GM23338 (cell line): ENCODE measurements around the gene ITIH4. TPM values are rescaled to one million over a fixed set of nuclear protein-coding genes. Genes with fewer than 3 reads are reported as not detected.

Source experiments
- ATAC-seq: fragments of 200-7000 bp; cut with Tn5 transposase; 3 replicates; pipeline ENCODE4 v1.9.1; 2020
- DNase-seq: peaks from one replicate; pipeline ENCODE4 v3.0.0-alpha.2; 2015; ENCODE audit warnings: low spot score
- H2AFZ ChIP-seq: fragments of 200-600 bp; sonication (generic); 2 replicates; pipeline ENCODE4 v1.8.0; 2016; ENCODE audit warnings: antibody characterized with exemption, mild to moderate bottlenecking, moderate library complexity
- H3F3A ChIP-seq: fragments of 200-600 bp; sonication (generic); replicated peaks from 2 replicates; pipeline ENCODE4 v1.8.0; 2017; ENCODE audit warnings: antibody characterized with exemption, mixed run types, low read depth
- H3K27ac ChIP-seq: fragments of 200-600 bp; sonication (generic); 2 replicates; pipeline ENCODE4 v1.6.1; 2016; ENCODE audit warnings: low read depth
- H3K27me3 ChIP-seq: fragments of 200-600 bp; sonication (generic); 2 replicates; pipeline ENCODE4 v1.8.0; 2016; ENCODE audit warnings: mild to moderate bottlenecking, mixed run types, moderate library complexity; ENCODE audit not compliant: insufficient read depth
- H3K36me3 ChIP-seq: fragments of 200-600 bp; sonication (generic); 2 replicates; pipeline ENCODE4 v1.8.0; 2016; ENCODE audit warnings: mild to moderate bottlenecking; ENCODE audit not compliant: insufficient read depth
- H3K4me1 ChIP-seq: fragments of 200-600 bp; sonication (generic); 2 replicates; pipeline ENCODE4 v1.8.0; 2016; ENCODE audit warnings: mild to moderate bottlenecking, moderate library complexity; ENCODE audit not compliant: insufficient read depth
- H3K4me2 ChIP-seq: fragments of 200-600 bp; sonication (generic); 2 replicates; pipeline ENCODE4 v1.7.1; 2017; ENCODE audit warnings: mixed run types
- H3K4me3 ChIP-seq: fragments of 200-600 bp; sonication (generic); 2 replicates; pipeline ENCODE4 v1.6.1; 2016; ENCODE audit warnings: mixed run types
- H3K79me2 ChIP-seq: fragments of 200-600 bp; sonication (generic); replicated peaks from 2 replicates; pipeline ENCODE4 v1.8.0; 2017; ENCODE audit warnings: mild to moderate bottlenecking; ENCODE audit not compliant: insufficient read depth
- H3K9me2 ChIP-seq: fragments of 200-600 bp; sonication (generic); 2 replicates; pipeline ENCODE4 v1.8.0; 2017; ENCODE audit not compliant: insufficient read depth
- H4K20me1 ChIP-seq: fragments of 200-600 bp; sonication (generic); replicated peaks from 2 replicates; pipeline ENCODE4 v1.8.0; 2017; ENCODE audit warnings: mild to moderate bottlenecking; ENCODE audit not compliant: insufficient read depth
- H3K27ac Mint-ChIP-seq: 2 replicates; pipeline ENCODE4 v1.8.0; 2020; ENCODE audit warnings: inconsistent platforms, mild to moderate bottlenecking, moderate library complexity, mixed read lengths
- H3K27me3 Mint-ChIP-seq: 3 replicates; pipeline ENCODE4 v1.8.0; 2022; ENCODE audit warnings: low read depth, mild to moderate bottlenecking, moderate library complexity, mixed read lengths, inconsistent platforms; ENCODE audit not compliant: insufficient read depth, poor library complexity
- H3K36me3 Mint-ChIP-seq: 3 replicates; pipeline ENCODE4 v1.8.0; 2021; ENCODE audit warnings: low read depth, mild to moderate bottlenecking, inconsistent platforms, moderate library complexity, mixed read lengths
- H3K4me1 Mint-ChIP-seq: 3 replicates; pipeline ENCODE4 v1.8.0; 2020; ENCODE audit warnings: mild to moderate bottlenecking, inconsistent platforms, mixed read lengths
- H3K4me3 Mint-ChIP-seq: 3 replicates; pipeline ENCODE4 v1.8.0; 2021; ENCODE audit warnings: moderate library complexity, mild to moderate bottlenecking, inconsistent platforms, mixed read lengths
- H3K9me3 Mint-ChIP-seq: 3 replicates; pipeline ENCODE4 v1.8.0; 2020; ENCODE audit warnings: moderate library complexity, mild to moderate bottlenecking, inconsistent platforms, mixed read lengths
- CREB1 ChIP-seq: fragments of 250-450 bp; sonication (Bioruptor Pico); IDR thresholded peaks from 2 replicates; pipeline ENCODE4 v1.5.0; 2020; ENCODE audit warnings: low read depth, mild to moderate bottlenecking, moderate library complexity
- JUNB ChIP-seq: IDR thresholded peaks from one replicate; pipeline ENCODE4 v1.6.1; 2016; ENCODE audit warnings: antibody characterized with exemption; ENCODE audit not compliant: unreplicated experiment
- NANOG ChIP-seq: IDR thresholded peaks from 2 replicates; pipeline ENCODE4 v1.6.1; 2016; ENCODE audit warnings: antibody characterized with exemption, borderline replicate concordance
- POLR2AphosphoS5 ChIP-seq: IDR thresholded peaks from 2 replicates; pipeline ENCODE4 v1.6.1; 2016; ENCODE audit warnings: antibody characterized with exemption, low read depth
- STAT1 ChIP-seq: IDR thresholded peaks from one replicate; pipeline ENCODE4 v1.6.1; 2016; ENCODE audit warnings: antibody characterized with exemption; ENCODE audit not compliant: unreplicated experiment
- ZNF331 ChIP-seq: fragments of 250-450 bp; sonication (Bioruptor Pico); IDR thresholded peaks from 2 replicates; pipeline ENCODE4 v1.5.0; 2020; ENCODE audit warnings: low read depth, mild to moderate bottlenecking, moderate library complexity
- polyA plus RNA-seq: library from polyadenylated mRNA; unstranded; fragments of >200 nt; fragmentation: Nextera tagmentation; extraction: Ambion mirVana; gene quantifications from 2 replicates; pipeline ENCODE4 v1.2.1, GENCODE V29; 2016
- total RNA-seq: library from RNA; depleted of rRNA; stranded (reverse); fragments of >200 nt; shearing (Covaris generic); gene quantifications from 2 replicates; pipeline ENCODE4 v1.2.3, GENCODE V29; 2014
- TF ChIP-seq, protein P1 (sequence below): fragments of 250-450 bp; sonication (Bioruptor Pico); IDR thresholded peaks from 2 replicates; pipeline ENCODE4 v1.5.0; 2020; ENCODE audit warnings: mild to moderate bottlenecking, moderate library complexity
- TF ChIP-seq, protein P2 (sequence below): IDR thresholded peaks from one replicate; pipeline ENCODE4 v1.6.1; 2018; ENCODE audit warnings: antibody characterized with exemption; ENCODE audit not compliant: unreplicated experiment
- TF ChIP-seq, protein P3 (sequence below), 2 experiments: fragments of 200-600 bp in 1 of 2; sonication (generic) in 1 of 2; conservative IDR thresholded peaks; 2 replicates each; pipeline versions ENCODE4 v1.5.1 to v1.6.1; 2016 to 2017; ENCODE audit warnings: antibody characterized with exemption in 2 of 2, low read depth in 2 of 2, mild to moderate bottlenecking in 2 of 2, moderate library complexity in 1 of 2

Gene ITIH4
- total and polyA plus RNA-seq, 2 experiments from 2014 or later, result 0.82 to 1.4 TPM

DNA sequence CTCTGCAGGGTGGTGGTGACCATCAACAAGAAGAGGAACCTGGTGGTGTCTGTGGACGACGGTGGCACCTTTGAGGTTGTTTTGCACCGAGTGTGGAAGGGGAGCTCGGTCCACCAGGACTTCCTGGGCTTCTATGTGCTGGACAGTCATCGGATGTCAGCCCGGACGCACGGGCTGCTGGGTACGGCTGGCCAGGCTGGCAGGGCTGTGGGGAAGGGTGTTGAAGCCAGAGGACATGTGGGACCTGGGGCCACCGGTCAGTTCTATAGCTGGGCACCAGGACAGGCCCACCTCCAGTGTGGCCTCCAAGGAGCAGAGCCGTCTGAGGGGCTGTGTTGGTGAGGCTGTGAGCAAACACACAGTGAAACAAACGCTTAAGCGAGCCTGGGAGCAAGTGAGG is 39.7 kb downstream of the ITIH4 start (continued):
- TF ChIP-seq, protein P1, sequence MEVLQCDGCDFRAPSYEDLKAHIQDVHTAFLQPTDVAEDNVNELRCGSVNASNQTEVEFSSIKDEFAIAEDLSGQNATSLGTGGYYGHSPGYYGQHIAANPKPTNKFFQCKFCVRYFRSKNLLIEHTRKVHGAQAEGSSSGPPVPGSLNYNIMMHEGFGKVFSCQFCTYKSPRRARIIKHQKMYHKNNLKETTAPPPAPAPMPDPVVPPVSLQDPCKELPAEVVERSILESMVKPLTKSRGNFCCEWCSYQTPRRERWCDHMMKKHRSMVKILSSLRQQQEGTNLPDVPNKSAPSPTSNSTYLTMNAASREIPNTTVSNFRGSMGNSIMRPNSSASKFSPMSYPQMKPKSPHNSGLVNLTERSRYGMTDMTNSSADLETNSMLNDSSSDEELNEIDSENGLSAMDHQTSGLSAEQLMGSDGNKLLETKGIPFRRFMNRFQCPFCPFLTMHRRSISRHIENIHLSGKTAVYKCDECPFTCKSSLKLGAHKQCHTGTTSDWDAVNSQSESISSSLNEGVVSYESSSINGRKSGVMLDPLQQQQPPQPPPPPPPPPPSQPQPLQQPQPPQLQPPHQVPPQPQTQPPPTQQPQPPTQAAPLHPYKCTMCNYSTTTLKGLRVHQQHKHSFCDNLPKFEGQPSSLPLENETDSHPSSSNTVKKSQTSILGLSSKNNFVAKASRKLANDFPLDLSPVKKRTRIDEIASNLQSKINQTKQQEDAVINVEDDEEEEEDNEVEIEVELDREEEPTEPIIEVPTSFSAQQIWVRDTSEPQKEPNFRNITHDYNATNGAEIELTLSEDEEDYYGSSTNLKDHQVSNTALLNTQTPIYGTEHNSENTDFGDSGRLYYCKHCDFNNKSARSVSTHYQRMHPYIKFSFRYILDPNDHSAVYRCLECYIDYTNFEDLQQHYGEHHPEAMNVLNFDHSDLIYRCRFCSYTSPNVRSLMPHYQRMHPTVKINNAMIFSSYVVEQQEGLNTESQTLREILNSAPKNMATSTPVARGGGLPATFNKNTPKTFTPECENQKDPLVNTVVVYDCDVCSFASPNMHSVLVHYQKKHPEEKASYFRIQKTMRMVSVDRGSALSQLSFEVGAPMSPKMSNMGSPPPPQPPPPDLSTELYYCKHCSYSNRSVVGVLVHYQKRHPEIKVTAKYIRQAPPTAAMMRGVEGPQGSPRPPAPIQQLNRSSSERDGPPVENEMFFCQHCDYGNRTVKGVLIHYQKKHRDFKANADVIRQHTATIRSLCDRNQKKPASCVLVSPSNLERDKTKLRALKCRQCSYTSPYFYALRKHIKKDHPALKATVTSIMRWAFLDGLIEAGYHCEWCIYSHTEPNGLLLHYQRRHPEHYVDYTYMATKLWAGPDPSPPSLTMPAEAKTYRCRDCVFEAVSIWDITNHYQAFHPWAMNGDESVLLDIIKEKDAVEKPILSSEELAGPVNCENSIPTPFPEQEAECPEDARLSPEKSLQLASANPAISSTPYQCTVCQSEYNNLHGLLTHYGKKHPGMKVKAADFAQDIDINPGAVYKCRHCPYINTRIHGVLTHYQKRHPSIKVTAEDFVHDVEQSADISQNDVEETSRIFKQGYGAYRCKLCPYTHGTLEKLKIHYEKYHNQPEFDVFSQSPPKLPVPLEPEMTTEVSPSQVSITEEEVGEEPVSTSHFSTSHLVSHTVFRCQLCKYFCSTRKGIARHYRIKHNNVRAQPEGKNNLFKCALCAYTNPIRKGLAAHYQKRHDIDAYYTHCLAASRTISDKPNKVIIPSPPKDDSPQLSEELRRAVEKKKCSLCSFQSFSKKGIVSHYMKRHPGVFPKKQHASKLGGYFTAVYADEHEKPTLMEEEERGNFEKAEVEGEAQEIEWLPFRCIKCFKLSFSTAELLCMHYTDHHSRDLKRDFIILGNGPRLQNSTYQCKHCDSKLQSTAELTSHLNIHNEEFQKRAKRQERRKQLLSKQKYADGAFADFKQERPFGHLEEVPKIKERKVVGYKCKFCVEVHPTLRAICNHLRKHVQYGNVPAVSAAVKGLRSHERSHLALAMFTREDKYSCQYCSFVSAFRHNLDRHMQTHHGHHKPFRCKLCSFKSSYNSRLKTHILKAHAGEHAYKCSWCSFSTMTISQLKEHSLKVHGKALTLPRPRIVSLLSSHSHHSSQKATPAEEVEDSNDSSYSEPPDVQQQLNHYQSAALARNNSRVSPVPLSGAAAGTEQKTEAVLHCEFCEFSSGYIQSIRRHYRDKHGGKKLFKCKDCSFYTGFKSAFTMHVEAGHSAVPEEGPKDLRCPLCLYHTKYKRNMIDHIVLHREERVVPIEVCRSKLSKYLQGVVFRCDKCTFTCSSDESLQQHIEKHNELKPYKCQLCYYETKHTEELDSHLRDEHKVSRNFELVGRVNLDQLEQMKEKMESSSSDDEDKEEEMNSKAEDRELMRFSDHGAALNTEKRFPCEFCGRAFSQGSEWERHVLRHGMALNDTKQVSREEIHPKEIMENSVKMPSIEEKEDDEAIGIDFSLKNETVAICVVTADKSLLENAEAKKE (CRISPR knock-in tag), result no peak
- TF ChIP-seq NANOG (no peak), STAT1 (no peak), POLR2AphosphoS5 (no peak), ZNF331 (CRISPR knock-in tag) (no peak)
- TF ChIP-seq, protein P2, sequence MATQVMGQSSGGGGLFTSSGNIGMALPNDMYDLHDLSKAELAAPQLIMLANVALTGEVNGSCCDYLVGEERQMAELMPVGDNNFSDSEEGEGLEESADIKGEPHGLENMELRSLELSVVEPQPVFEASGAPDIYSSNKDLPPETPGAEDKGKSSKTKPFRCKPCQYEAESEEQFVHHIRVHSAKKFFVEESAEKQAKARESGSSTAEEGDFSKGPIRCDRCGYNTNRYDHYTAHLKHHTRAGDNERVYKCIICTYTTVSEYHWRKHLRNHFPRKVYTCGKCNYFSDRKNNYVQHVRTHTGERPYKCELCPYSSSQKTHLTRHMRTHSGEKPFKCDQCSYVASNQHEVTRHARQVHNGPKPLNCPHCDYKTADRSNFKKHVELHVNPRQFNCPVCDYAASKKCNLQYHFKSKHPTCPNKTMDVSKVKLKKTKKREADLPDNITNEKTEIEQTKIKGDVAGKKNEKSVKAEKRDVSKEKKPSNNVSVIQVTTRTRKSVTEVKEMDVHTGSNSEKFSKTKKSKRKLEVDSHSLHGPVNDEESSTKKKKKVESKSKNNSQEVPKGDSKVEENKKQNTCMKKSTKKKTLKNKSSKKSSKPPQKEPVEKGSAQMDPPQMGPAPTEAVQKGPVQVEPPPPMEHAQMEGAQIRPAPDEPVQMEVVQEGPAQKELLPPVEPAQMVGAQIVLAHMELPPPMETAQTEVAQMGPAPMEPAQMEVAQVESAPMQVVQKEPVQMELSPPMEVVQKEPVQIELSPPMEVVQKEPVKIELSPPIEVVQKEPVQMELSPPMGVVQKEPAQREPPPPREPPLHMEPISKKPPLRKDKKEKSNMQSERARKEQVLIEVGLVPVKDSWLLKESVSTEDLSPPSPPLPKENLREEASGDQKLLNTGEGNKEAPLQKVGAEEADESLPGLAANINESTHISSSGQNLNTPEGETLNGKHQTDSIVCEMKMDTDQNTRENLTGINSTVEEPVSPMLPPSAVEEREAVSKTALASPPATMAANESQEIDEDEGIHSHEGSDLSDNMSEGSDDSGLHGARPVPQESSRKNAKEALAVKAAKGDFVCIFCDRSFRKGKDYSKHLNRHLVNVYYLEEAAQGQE, result no peak

DNA sequence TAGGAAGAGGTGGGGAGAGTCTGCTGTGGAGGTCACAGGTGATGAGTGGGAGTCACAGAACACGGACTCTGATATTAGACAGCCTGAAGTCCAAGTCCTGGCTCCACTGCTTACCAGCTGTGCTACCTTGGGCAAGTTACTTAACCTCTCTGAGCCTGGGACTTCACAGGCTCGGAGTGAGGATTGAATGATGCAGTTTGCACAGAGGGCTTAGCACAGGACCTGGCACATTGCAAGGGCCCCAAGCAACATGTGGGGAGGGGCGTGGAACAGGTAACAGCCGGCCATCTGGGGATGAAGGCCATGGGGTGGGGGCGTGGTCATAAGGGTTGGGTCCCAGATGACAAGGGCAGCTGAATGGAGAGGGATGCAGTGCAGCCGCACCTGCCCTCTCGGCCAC is 40.1 kb downstream of the ITIH4 start:
- no peaks in the 10 kb centered on the region for H3F3A ChIP-seq
- Mint-ChIP-seq H3K36me3 (no peaks in the 10 kb centered on the region; the same call in 2 of the 3 replicates), H3K27ac (no peak overlapping the region), H3K4me3 (no peak overlapping the region), H3K27me3 (peaks cover 26% of the 10 kb centered on the region), H3K4me1 (no peaks in the 10 kb centered on the region; the same call in 2 of the 3 replicates), H3K9me3 (no peaks in the 10 kb centered on the region)
- H3K79me2 ChIP-seq, result no peaks in the 10 kb centered on the region
- no peak for ATAC-seq
- DNase-seq, result no peak
- H3K9me2 ChIP-seq, result no peaks in the 10 kb centered on the region
- H3K4me1 ChIP-seq, result no peaks in the 10 kb centered on the region
- no peak overlapping the region for H2AFZ ChIP-seq
- H3K4me3 ChIP-seq, result no peak overlapping the region
- no peak overlapping the region for H3K27ac ChIP-seq
- no peak overlapping the region for H3K4me2 ChIP-seq
- no peaks in the 10 kb centered on the region for H4K20me1 ChIP-seq
- no peaks in the 10 kb centered on the region for H3K36me3 ChIP-seq
- no peaks in the 10 kb centered on the region for H3K27me3 ChIP-seq
- TF ChIP-seq JUNB, result no peak
- TF ChIP-seq, protein P3, sequence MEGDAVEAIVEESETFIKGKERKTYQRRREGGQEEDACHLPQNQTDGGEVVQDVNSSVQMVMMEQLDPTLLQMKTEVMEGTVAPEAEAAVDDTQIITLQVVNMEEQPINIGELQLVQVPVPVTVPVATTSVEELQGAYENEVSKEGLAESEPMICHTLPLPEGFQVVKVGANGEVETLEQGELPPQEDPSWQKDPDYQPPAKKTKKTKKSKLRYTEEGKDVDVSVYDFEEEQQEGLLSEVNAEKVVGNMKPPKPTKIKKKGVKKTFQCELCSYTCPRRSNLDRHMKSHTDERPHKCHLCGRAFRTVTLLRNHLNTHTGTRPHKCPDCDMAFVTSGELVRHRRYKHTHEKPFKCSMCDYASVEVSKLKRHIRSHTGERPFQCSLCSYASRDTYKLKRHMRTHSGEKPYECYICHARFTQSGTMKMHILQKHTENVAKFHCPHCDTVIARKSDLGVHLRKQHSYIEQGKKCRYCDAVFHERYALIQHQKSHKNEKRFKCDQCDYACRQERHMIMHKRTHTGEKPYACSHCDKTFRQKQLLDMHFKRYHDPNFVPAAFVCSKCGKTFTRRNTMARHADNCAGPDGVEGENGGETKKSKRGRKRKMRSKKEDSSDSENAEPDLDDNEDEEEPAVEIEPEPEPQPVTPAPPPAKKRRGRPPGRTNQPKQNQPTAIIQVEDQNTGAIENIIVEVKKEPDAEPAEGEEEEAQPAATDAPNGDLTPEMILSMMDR (conservative IDR thresholded peaks at IDR 0.05; ENCODE audit: low read depth in 2 of 2), result no peak
- TF ChIP-seq CREB1 (CRISPR knock-in tag), result no peak
- no peak for TF ChIP-seq NANOG
- TF ChIP-seq, protein P2, result no peak
- TF ChIP-seq POLR2AphosphoS5, result no peak
